RWPE1 (cell line): ENCODE measurements around the gene DMBX1.
A peak's percentile ranks its signal among the peaks of the same experiment; 100 is the strongest.

Source experiments
- CTCF ChIA-PET: fragments of 350-600 bp; sonication (Branson Sonifier 250); formaldehyde crosslinking; extraction: SDS; loops from one replicate; lab custom pipeline; 2021; lab: Yijun Ruan, JAX
- POLR2A ChIA-PET: fragments of 400-600 bp; formaldehyde crosslinking; extraction: SDS; loops from one replicate; lab custom pipeline; 2020; ENCODE audit warnings: antibody characterized with exemption; ENCODE audit not compliant: low non-redundant PET; lab: Yijun Ruan, JAX
- DNase-seq: peaks from one replicate; pipeline ENCODE4 v3.0.0; 2012; ENCODE audit warnings: low spot score
- H3K27ac ChIP-seq: fragments of 450-650 bp; 2 replicates; pipeline ENCODE4 v1.5.1; 2017
- CTCF ChIP-seq: fragments of 450-650 bp; conservative IDR thresholded peaks from 2 replicates; pipeline ENCODE4 v1.5.1; 2017; ENCODE audit warnings: low read depth, mild to moderate bottlenecking

The DMBX1 gene

GRCh38 chr1:46519209-46519608, 29.6 kb downstream of the DMBX1 start:
- no peak for TF ChIP-seq CTCF
- POLR2A ChIA-PET: no interaction called here
- no peak for DNase-seq
- H3K27ac ChIP-seq: no peak overlapping the region
- CTCF ChIA-PET: interaction anchor here (1.2 kb wide), 1 partner anchor 41 kb away, joined by 3 read pairs; no protein-coding TSS in a partner anchor

- no peak for TF ChIP-seq CTCF
- DNase-seq: peak; percentile 86
- CTCF ChIA-PET: no interaction called here
- H3K27ac ChIP-seq: peak overlapping the region; percentile 75
- POLR2A ChIA-PET: no interaction called here
These were observed 30.7 kb downstream of the DMBX1 start for GRCh38 chr1:46520063-46520911.

GRCh38 chr1:46521414-46521813, 31.8 kb downstream of the DMBX1 start:
- ChIA-PET POLR2A (no interaction called here), CTCF (interaction anchor here (2.2 kb wide), 1 partner anchor 44 kb away, joined by 14 read pairs; no protein-coding TSS in a partner anchor)
- DNase-seq: no peak
- peak overlapping the region; percentile 75 for H3K27ac ChIP-seq
- no peak for TF ChIP-seq CTCF

GRCh38 chr1:46522184-46522968, 32.7 kb downstream of the DMBX1 start:
- POLR2A ChIA-PET: interaction anchor here (0.8 kb wide), 1 partner anchor 94 kb away, joined by 3 read pairs; the partner anchor contains the start of gene MOB3C
- CTCF ChIA-PET: interaction anchor here (0.6 to 2.2 kb wide), 2 partner anchors 45 to 581 kb away, joined by 5 to 14 read pairs; no protein-coding TSS in a partner anchor
- peak; percentile 26 for DNase-seq
- peak overlapping the region; percentile 75 for H3K27ac ChIP-seq
- no peak for TF ChIP-seq CTCF

- ChIA-PET CTCF (interaction anchor here (0.6 to 2.2 kb wide), 3 partner anchors 38 to 580 kb away, joined by 3 to 14 read pairs (median 5); no protein-coding TSS in a partner anchor), POLR2A (no interaction called here)
- no peak for DNase-seq
- peak overlapping the region; percentile 75 for H3K27ac ChIP-seq
- no peak for TF ChIP-seq CTCF
These were observed 33.3 kb downstream of the DMBX1 start for GRCh38 chr1:46522969-46523320.
